K562 (cell line): ENCODE data around the gene LGALS14.

Experiments
- THRB ChIP-seq: fragments of 450-650 bp; formaldehyde crosslinking; conservative IDR thresholded peaks from 2 replicates; pipeline ENCODE4 v1.4.0; 2022; ENCODE audit warnings: mild to moderate bottlenecking, missing genetic modification characterization
- ZNF655 ChIP-seq: fragments of 250-450 bp; sonication (Bioruptor Pico); IDR thresholded peaks from 2 replicates; pipeline ENCODE4 v1.5.0; 2021
- TF ChIP-seq, protein P1 (sequence below), 3 experiments: IDR thresholded peaks in 2 of 3; conservative IDR thresholded peaks in 1 of 3; 2 replicates each; pipeline ENCODE4 v1.5.1; 2011 to 2012; ENCODE audit warnings: low read length in 3 of 3, mild to moderate bottlenecking in 3 of 3, control low read depth in 2 of 3, improper control_type of control experiment in 1 of 3, inconsistent platforms in 1 of 3, low read depth in 1 of 3, mixed read lengths in 1 of 3, moderate library complexity in 1 of 3; ENCODE audit not compliant: insufficient read depth in 2 of 3

DNA sequence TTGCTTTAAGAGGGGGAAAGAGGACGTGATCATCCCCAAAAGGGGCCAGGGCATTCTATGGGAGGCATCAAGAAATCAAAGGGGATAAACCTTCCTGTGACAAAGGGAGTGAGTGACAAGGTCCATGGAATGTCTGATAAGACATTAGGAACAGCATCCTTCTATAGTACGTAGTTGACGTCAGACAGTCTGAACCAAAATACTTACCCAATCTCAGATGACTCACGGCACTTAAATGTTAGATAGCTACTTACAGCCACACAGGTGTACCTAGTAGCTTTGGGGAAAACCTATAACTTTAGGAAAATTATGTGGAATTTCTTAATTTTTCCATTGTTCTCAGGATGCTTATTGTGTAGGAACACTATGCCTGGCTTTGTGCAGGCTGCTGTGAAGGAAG, 43.6 kb upstream of the LGALS14 start:
- TF ChIP-seq, protein P1, sequence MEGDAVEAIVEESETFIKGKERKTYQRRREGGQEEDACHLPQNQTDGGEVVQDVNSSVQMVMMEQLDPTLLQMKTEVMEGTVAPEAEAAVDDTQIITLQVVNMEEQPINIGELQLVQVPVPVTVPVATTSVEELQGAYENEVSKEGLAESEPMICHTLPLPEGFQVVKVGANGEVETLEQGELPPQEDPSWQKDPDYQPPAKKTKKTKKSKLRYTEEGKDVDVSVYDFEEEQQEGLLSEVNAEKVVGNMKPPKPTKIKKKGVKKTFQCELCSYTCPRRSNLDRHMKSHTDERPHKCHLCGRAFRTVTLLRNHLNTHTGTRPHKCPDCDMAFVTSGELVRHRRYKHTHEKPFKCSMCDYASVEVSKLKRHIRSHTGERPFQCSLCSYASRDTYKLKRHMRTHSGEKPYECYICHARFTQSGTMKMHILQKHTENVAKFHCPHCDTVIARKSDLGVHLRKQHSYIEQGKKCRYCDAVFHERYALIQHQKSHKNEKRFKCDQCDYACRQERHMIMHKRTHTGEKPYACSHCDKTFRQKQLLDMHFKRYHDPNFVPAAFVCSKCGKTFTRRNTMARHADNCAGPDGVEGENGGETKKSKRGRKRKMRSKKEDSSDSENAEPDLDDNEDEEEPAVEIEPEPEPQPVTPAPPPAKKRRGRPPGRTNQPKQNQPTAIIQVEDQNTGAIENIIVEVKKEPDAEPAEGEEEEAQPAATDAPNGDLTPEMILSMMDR (IDR thresholded peaks at IDR 0.05 in 2 of 3, conservative IDR thresholded peaks at IDR 0.05 in 1 of 3; ENCODE audit: insufficient read depth in 2 of 3, low read depth in 1 of 3, low read length in 3 of 3) = no peak
- TF ChIP-seq ZNF655 (CRISPR knock-in tag) (no peak), THRB (CRISPR knock-in tag) (no peak)
